Neural progenitor cell (in vitro differentiated cells): ENCODE data around the gene PWWP3B. TPM values are rescaled to one million over a fixed set of nuclear protein-coding genes. Genes with fewer than 3 reads are reported as not detected.
"Not testable (repeated sequence)": the region's sequence is repeated elsewhere in the genome, so short reads cannot be mapped to it uniquely, and the experiment has no call there.

Experiments
- DNase-seq: peaks from one replicate; pipeline ENCODE4 v3.0.0-alpha.2; 2016; ENCODE audit warnings: low spot score
- H2AFZ ChIP-seq: fragments of 200-600 bp; sonication (generic); replicated peaks from 2 replicates; pipeline ENCODE4 v1.6.1; 2016; ENCODE audit warnings: antibody characterized with exemption
- H3F3A ChIP-seq: fragments of 200-600 bp; sonication (generic); 2 replicates; pipeline ENCODE4 v1.6.1; 2016; ENCODE audit warnings: antibody characterized with exemption, low read depth
- H3K27ac ChIP-seq: fragments of 200-600 bp; sonication (generic); 2 replicates; pipeline ENCODE4 v1.5.1; 2016; ENCODE audit warnings: mild to moderate bottlenecking
- H3K27me3 ChIP-seq: fragments of 200-600 bp; sonication (generic); 2 replicates; pipeline ENCODE4 v1.6.1; 2016; ENCODE audit warnings: mild to moderate bottlenecking, moderate library complexity
- H3K36me3 ChIP-seq: fragments of 200-600 bp; sonication (generic); 2 replicates; pipeline ENCODE4 v1.5.1; 2016
- H3K4me1 ChIP-seq: fragments of 200-600 bp; sonication (generic); 2 replicates; pipeline ENCODE4 v1.6.1; 2016; ENCODE audit warnings: mixed run types
- H3K4me2 ChIP-seq: fragments of 200-600 bp; sonication (generic); 2 replicates; pipeline ENCODE4 v1.6.1; 2016
- H3K4me3 ChIP-seq: fragments of 200-600 bp; sonication (generic); 2 replicates; pipeline ENCODE4 v1.5.1; 2016
- H3K79me2 ChIP-seq: fragments of 200-600 bp; sonication (generic); 2 replicates; pipeline ENCODE4 v1.6.1; 2016; ENCODE audit warnings: low read depth
- H3K9ac ChIP-seq: fragments of 200-600 bp; sonication (generic); 2 replicates; pipeline ENCODE4 v1.6.1; 2016
- H3K9me3 ChIP-seq: fragments of 200-600 bp; sonication (generic); 2 replicates; pipeline ENCODE4 v1.5.1; 2016; ENCODE audit warnings: low read depth
- H4K20me1 ChIP-seq: fragments of 200-600 bp; sonication (generic); 2 replicates; pipeline ENCODE4 v1.6.1; 2016; ENCODE audit warnings: low read depth
- H3K27ac Mint-ChIP-seq: 3 replicates; pipeline ENCODE4 v1.8.0; 2021; ENCODE audit warnings: mixed read lengths
- H3K27me3 Mint-ChIP-seq: 2 replicates; pipeline ENCODE4 v1.8.0; 2022; ENCODE audit warnings: low read depth, mild to moderate bottlenecking, inconsistent platforms, moderate library complexity, mixed read lengths; ENCODE audit not compliant: insufficient read depth
- H3K36me3 Mint-ChIP-seq: 3 replicates; pipeline ENCODE4 v1.8.0; 2021; ENCODE audit warnings: mixed read lengths
- H3K4me1 Mint-ChIP-seq: 3 replicates; pipeline ENCODE4 v1.8.0; 2021; ENCODE audit warnings: mixed read lengths
- H3K4me3 Mint-ChIP-seq: 3 replicates; pipeline ENCODE4 v1.8.0; 2021; ENCODE audit warnings: mild to moderate bottlenecking, moderate library complexity, mixed read lengths
- H3K9me3 Mint-ChIP-seq: 3 replicates; pipeline ENCODE4 v1.8.0; 2020; ENCODE audit warnings: mixed read lengths
- CTCF ChIP-seq: fragments of 200-600 bp; sonication (generic); IDR thresholded peaks from 2 replicates; pipeline ENCODE4 v1.5.1; 2017; ENCODE audit warnings: antibody characterized with exemption, mild to moderate bottlenecking
- EZH2 ChIP-seq: fragments of 200-600 bp; sonication (generic); IDR thresholded peaks from 2 replicates; pipeline ENCODE4 v1.6.1; 2017; ENCODE audit warnings: antibody characterized with exemption, mild to moderate bottlenecking, moderate library complexity
- EZH2phosphoT487 ChIP-seq: fragments of 200-600 bp; sonication (generic); IDR thresholded peaks from 2 replicates; pipeline ENCODE4 v1.6.1; 2017; ENCODE audit warnings: antibody characterized with exemption
- total RNA-seq: library from RNA; depleted of rRNA; stranded (reverse); fragments of >200 nt; gene quantifications from 2 replicates; pipeline ENCODE4 v1.2.3, GENCODE V29; 2015; ENCODE audit warnings: low replicate concordance

Gene PWWP3B
- total RNA-seq, 1 donor from 2014 or later, result 5.8 TPM

GRCh38 chrX:106178826-106179225 lies 10.7 kb downstream of the PWWP3B start:
- Histone ChIP-seq H3K9me3 (peaks cover 8% of the 10 kb centered on the region), H3F3A (no peaks in the 10 kb centered on the region), H3K27ac (no peak overlapping the region), H3K4me2 (no peak overlapping the region), H3K9ac (no peak overlapping the region), H3K4me1 (peaks cover 5% of the 10 kb centered on the region), H3K36me3 (no peaks in the 10 kb centered on the region), H4K20me1 (no peaks in the 10 kb centered on the region), H3K27me3 (no peaks in the 10 kb centered on the region), H3K79me2 (no peaks in the 10 kb centered on the region), H2AFZ (no peak overlapping the region), H3K4me3 (no peak overlapping the region)
- Mint-ChIP-seq H3K27me3 (no peaks in the 10 kb centered on the region), H3K9me3 (peaks cover 5% of the 10 kb centered on the region), H3K4me3 (no peak overlapping the region), H3K4me1 (peaks cover 13% of the 10 kb centered on the region), H3K36me3 (peaks cover 5% of the 10 kb centered on the region), H3K27ac (no peak overlapping the region)
- no peak for DNase-seq
- TF ChIP-seq EZH2, result no peak
- no peak for TF ChIP-seq CTCF
- no peak for TF ChIP-seq EZH2phosphoT487

GRCh38 chrX:106183685-106184084 lies 15.6 kb downstream of the PWWP3B start:
- H2AFZ ChIP-seq, H3K4me1 Mint-ChIP-seq, H3K36me3 ChIP-seq, H3K36me3 Mint-ChIP-seq, H3K4me3 ChIP-seq, H3K79me2 ChIP-seq, H3K27me3 Mint-ChIP-seq, H3K27me3 ChIP-seq, H3K27ac ChIP-seq, H3K4me2 ChIP-seq, DNase-seq, H3K9me3 ChIP-seq, H3F3A ChIP-seq, H3K4me1 ChIP-seq, H4K20me1 ChIP-seq, H3K4me3 Mint-ChIP-seq, H3K9ac ChIP-seq, H3K27ac Mint-ChIP-seq: not testable (repeated sequence)
- H3K9me3 Mint-ChIP-seq, result peaks cover 13% of the 10 kb centered on the region

GRCh38 chrX:106201502-106202178 lies 33.5 kb downstream of the PWWP3B start:
- H3K79me2 ChIP-seq, result no peaks in the 10 kb centered on the region
- TF ChIP-seq CTCF (no peak), EZH2 (no peak), EZH2phosphoT487 (no peak)
- no peak overlapping the region for H2AFZ ChIP-seq
- Mint-ChIP-seq H3K4me3 (peak overlapping the region; percentile 68), H3K27ac (peak overlapping the region; percentile 61), H3K4me1 (peaks cover 15% of the 10 kb centered on the region), H3K27me3 (peaks cover 2% of the 10 kb centered on the region), H3K9me3 (peaks cover 2% of the 10 kb centered on the region), H3K36me3 (peaks cover 17% of the 10 kb centered on the region)
- H3K27ac ChIP-seq, result no peak overlapping the region
- no peak overlapping the region for H3K9ac ChIP-seq
- no peaks in the 10 kb centered on the region for H3K27me3 ChIP-seq
- no peaks in the 10 kb centered on the region for H3K36me3 ChIP-seq
- H3K4me3 ChIP-seq, result peak overlapping the region; percentile 30
- H3F3A ChIP-seq, result no peaks in the 10 kb centered on the region
- peaks cover 11% of the 10 kb centered on the region for H3K9me3 ChIP-seq
- no peaks in the 10 kb centered on the region for H4K20me1 ChIP-seq
- no peaks in the 10 kb centered on the region for H3K4me1 ChIP-seq
- DNase-seq, result peak; percentile 65
- H3K4me2 ChIP-seq, result peak overlapping the region; percentile 51

GRCh38 chrX:106203315-106203714 lies 35.2 kb downstream of the PWWP3B start:
- Mint-ChIP-seq H3K27ac (no peak overlapping the region), H3K4me3 (no peak overlapping the region), H3K36me3 (peaks cover 19% of the 10 kb centered on the region), H3K9me3 (peaks cover 2% of the 10 kb centered on the region), H3K4me1 (peaks cover 15% of the 10 kb centered on the region), H3K27me3 (peaks cover 2% of the 10 kb centered on the region)
- H4K20me1 ChIP-seq, result no peaks in the 10 kb centered on the region
- H3K27me3 ChIP-seq, result no peaks in the 10 kb centered on the region
- H3K79me2 ChIP-seq, result no peaks in the 10 kb centered on the region
- no peak overlapping the region for H3K9ac ChIP-seq
- H3K9me3 ChIP-seq, result peaks cover 16% of the 10 kb centered on the region
- TF ChIP-seq EZH2 (no peak), EZH2phosphoT487 (no peak), CTCF (no peak)
- H3F3A ChIP-seq, result no peaks in the 10 kb centered on the region
- no peaks in the 10 kb centered on the region for H3K4me1 ChIP-seq
- H3K4me3 ChIP-seq, result no peak overlapping the region
- no peak overlapping the region for H3K4me2 ChIP-seq
- H3K36me3 ChIP-seq, result no peaks in the 10 kb centered on the region
- no peak overlapping the region for H2AFZ ChIP-seq
- H3K27ac ChIP-seq, result no peak overlapping the region
- DNase-seq, result no peak
